NCI-H1105 (cell line): ENCODE data around the gene MAGI1.

ENCODE experiments used
- DNase-seq: peaks from one replicate; lab custom pipeline; 2025; lab: John Stamatoyannopoulos, UW

The MAGI1 gene

DNA sequence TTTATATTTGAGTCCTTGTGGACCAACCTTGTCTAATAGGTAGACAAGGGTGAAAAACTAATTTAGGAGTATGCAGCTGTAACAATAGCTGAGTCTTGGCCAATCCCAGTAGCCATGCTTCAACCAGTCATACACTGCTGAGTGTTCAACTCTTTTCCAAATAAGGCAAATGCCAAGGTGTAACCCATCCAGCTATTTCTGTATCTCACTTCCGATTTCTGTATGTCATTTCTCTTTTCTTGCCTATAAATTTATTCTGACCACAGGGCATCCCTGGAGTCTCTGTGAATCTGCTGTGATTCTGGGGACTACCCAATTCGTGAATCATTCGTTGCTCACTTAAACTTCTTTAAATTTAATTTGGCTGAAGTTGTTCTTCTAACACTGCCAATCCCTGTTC is 93.2 kb downstream of the MAGI1 start:
- no peak for DNase-seq

DNA sequence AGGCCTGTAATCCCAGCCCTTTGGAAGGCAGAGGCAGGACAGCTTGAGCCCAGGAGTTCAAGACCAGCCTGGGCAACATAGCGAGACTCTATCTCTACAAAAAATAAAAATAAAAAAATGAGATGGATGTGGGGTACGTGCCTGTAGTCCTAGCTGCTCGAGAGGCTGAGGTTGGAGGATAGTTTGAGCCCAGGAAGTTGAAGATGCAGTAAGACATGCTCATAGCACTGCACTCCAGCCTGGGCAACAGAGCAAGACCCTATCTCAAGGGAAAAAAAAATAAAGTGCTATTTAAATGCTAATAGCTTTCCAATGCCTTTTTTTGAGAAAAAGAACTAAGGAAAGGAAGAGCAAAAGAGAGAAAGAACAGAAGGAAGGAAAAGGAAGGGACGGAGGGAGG is 94.5 kb downstream of the MAGI1 start:
- no peak for DNase-seq

DNA sequence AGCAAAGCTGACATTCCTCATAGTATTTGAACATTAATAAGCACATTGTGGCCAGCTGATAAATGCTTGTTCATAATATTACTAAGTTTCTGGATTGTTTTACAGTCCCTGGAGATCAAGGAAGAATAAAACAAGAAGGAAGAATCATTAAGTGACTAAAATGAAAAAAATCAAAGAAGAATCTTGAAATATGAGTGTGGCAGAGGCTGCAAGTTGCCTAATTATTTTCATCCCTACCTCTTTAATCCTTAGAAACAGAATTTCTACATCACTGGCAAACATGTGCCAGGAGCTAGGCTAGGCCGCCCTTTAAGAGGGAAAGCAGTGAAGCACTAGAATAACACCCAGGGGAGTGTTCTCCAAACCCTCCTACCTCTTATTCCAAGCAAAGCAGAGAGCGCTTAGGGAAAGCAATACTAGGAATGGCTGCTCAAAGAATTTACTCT is 98.9 kb downstream of the MAGI1 start:
- no peak for DNase-seq

DNA sequence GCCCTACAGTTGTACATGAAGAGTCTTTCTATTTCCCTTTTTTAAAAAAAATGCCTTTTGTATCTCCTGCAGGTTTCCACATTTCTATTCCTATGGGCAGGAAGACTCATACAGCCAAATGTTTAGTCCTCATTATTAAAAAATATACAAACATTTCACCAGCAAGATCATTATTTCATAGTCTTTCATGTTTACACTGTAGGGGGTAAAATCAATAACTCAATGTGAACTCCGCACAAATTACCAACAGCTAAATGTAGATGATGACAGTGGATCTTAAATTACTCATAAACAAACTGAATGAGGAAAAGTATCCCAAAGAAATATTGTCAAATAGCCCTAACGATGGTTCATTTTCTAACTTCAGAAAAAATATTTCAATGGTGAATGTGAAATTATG is 99.5 kb downstream of the MAGI1 start:
- no peak for DNase-seq

DNA sequence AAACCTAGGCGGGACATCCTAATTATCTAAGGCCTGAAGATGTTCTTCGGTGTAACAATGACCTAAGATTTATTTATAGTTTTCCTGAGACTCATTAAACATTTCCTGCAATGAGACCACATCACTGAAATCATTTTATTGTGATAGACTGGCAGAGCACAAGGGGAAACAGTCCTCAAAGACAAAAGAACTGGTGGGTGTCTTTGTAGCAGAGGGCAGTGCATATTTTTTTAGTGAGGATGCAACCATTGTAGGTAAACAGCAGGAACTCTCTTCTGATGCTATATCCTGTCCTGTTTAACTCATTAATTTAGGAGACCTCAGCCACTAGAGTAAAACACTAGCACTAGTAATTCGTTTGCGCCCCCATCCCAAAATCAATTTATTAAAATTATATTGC is 100.0 kb downstream of the MAGI1 start:
- no peak for DNase-seq

- DNase-seq = no peak
Measured at GRCh38 chr3:65938147-65938546, 100.6 kb downstream of the MAGI1 start.

GRCh38 chr3:65936908-65937638 is 101.6 kb downstream of the MAGI1 start:
- DNase-seq = no peak

DNA sequence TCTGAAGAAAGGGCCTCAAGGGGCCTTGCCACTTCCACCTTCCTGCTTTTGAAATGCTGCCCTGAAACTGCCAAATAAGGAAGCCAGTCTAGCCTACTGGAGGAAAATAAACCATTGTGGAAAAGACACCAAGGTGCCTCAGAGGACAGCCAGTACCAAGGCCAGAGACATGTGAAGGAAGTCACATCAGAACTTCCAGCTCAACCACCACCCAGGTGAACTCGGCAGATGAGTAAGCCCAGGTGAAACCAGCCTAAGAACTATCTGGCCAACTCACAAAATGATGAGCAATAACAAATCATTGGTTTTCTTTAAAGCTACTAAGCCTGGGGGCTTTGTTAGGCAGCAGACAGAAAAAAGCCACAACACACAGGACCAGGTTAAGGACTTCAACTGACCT is 103.0 kb downstream of the MAGI1 start:
- no peak for DNase-seq

DNA sequence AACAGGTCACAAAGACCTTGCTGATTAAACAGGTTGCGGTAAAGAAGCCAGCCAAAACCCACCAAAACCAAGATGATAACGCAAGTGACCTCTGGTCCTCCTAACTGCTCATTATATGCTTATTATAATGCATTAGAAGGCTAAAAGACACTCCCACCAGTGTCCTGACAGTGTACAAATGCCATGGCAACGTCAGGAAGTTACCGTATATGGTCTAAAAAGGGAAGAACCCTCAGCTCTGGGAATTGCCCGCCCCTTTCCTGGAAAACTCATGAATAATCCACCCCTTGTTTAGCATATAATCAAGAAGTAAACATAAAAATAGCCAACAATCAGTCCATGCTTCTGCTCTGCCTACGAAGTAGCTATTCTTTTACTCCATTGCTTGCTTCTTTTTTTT is 108.1 kb downstream of the MAGI1 start:
- no peak for DNase-seq

DNA sequence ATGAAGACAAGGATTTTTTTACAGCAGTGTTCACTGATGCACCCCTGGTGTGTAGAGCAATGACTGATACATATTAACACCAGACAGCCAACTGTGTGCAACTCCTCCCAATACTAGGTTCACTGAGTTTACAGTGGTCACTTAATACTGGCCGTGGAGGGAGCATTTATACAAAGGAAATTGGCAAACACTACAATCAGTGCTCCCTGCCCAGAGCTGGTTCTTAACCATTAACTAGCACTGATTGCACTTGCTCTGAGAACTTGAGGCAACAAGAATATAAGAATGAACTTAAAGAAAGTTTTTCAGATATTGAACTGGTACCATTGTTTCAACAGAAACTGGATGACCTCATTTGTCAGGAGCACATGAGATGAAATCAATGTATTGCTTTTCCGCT is 110.6 kb downstream of the MAGI1 start:
- DNase-seq = no peak

- DNase-seq = peak; percentile 1
Measured at GRCh38 chr3:65927576-65927975, 111.1 kb downstream of the MAGI1 start.

DNA sequence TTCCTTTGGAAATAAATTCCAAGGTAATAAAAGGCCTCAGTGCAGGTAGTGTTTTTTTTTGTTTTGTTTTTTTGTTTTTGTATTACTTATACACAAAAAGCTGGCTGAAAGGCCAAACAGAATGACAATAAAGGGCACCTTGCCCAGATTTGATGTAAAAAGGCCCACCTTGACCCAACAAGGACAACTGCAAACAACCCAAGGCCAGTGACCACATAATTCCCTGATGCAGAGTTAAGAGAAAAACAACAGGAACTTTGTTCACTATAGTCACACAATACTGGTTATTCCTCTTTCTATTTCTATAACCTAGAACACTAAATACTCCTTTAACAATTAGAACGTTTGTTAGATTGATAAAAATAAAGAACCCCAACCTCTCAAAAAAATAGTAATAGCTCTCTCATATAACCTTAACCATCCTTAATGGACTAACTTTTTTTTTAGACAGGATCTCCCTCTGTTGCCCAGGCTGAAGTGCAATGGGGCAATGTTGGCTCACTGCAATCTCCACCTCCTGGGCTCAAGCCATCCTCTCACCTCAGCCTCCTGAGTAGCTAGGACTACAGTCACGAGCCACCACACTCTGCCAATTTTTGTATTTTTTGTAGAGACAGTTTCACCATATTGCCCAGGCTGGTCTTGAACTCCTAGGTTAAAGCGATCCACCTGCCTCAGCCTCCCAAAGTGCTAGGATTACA is 113.3 kb downstream of the MAGI1 start:
- no peak for DNase-seq

- DNase-seq = no peak
Measured at GRCh38 chr3:65924762-65925161, 114.0 kb downstream of the MAGI1 start.

DNA sequence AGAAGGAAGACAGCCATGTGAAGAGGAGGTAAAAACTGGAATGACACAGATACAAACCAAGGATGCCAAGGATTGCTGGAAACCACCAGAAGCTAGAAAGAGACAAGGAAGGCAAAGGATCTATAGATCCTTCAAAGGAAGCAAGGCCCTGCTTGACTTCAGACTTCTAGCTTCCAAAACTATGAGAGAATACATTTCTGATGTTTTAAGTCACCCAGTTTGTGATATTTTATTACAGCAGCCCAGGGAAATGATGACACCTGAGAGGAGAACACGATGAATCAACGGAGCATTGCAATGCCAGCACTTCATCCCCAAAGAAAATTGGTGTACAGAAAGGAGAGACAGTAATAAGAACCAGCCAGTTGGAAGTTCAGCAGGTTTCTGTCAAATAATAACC is 116.3 kb downstream of the MAGI1 start:
- no peak for DNase-seq

DNA sequence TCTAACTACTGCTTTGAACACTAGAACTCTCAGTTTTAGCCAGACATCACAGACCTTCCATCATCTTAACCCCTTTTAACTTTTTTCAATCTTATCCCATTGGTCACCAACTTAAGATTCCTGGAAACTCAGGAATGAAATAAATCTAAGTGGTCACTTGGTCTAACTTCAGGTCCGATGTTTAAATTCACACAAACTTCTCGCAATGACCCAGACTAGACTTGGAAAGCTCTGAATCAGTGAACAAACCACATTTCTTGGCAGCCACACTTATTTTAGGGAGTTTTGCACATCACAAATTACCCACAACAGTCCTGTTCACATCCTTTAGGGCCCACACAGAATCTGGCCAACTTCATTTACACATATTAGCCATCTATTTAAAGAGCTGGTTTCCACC is 118.9 kb downstream of the MAGI1 start:
- no peak for DNase-seq

DNA sequence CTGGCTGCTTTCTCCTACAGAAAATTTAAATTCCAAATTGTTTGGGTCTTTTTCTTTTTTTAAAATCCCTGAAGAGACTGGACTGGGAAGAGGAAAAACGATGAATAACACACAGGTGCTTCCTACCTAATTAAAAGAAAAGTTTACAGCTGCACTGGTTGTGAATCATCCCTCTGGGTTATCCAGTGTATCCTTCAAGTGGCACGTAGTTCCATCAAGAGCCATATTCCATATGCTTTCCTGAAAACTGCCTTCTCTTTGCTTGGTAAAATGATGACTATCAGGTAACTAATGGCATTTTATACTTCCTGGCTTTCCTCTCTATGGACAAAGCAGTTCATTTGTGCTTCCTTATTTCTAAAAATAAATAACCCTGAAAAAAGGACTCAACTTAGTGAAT is 123.2 kb downstream of the MAGI1 start:
- DNase-seq = no peak

- no peak for DNase-seq
Measured at GRCh38 chr3:65914740-65915367, 123.9 kb downstream of the MAGI1 start.

- no peak for DNase-seq
Measured at GRCh38 chr3:65914032-65914739, 124.5 kb downstream of the MAGI1 start.

- no peak for DNase-seq
Measured at GRCh38 chr3:65912647-65913046, 126.1 kb downstream of the MAGI1 start.

DNA sequence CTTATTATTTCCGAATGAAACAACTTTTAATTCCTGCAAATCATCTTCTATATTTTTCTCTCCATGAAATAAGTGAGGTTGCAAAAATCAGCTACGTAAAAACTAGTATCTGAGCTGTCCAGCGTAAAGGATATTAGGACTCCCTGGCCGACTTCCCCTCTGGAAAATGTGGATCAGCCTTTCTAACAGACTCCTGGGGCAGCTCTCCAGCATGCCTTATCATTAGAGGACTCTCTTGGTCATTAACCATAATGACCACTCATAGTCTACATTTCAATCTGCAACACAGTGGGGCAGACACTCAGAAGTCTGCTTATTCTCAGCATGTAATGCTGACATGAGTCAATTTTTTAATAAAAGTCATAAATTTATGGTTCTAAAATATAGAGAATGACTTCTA is 130.1 kb downstream of the MAGI1 start:
- no peak for DNase-seq

- DNase-seq = no peak
Measured at GRCh38 chr3:65907232-65908130, 131.2 kb downstream of the MAGI1 start.

DNA sequence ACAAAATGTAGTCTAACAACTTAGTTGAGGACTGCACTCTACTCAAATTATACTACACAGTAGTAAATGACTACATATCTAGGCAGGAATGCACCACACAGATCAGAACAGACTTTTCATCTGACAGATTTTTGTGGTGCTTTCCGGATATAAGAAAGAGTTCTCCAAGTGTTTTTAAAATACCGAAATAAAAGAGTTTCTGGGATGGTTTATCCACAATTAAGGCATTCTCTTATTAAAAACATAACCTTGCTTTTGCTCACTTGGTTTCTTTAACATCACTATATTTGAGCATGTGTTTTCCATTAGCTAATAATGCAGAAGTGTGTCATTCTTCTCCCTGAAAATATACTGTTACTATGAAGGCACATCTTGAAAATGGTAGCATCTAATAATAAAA is 132.9 kb downstream of the MAGI1 start:
- DNase-seq = no peak
